Measurements from ENCODE around the gene AAK1.
"Not testable (repeated sequence)": the region's sequence is repeated elsewhere in the genome, so short reads cannot be mapped to it uniquely, and the experiment has no call there.

The AAK1 gene

GRCh38 chr2:69625078-69625795 is 18.3 kb downstream of the AAK1 start:
- DNase-seq (ENCODE audit: low read depth): no peak

GRCh38 chr2:69624611-69625010 is 18.9 kb downstream of the AAK1 start:
- DNase-seq (ENCODE audit: low read depth): no peak

GRCh38 chr2:69624131-69624530 is 19.4 kb downstream of the AAK1 start:
- DNase-seq (ENCODE audit: low read depth): no peak

- no peak for DNase-seq (ENCODE audit: low read depth)
Measured at GRCh38 chr2:69623236-69623635, 20.3 kb downstream of the AAK1 start.

- DNase-seq (ENCODE audit: low read depth): not testable (repeated sequence)
Measured at GRCh38 chr2:69622805-69623204, 20.7 kb downstream of the AAK1 start.

- DNase-seq (ENCODE audit: low read depth): not testable (repeated sequence)
Measured at GRCh38 chr2:69622017-69622540, 21.5 kb downstream of the AAK1 start.

- DNase-seq (ENCODE audit: low read depth): no peak
Measured at GRCh38 chr2:69621440-69621839, 22.1 kb downstream of the AAK1 start.

- DNase-seq (ENCODE audit: low read depth): no peak
Measured at GRCh38 chr2:69620870-69621269, 22.7 kb downstream of the AAK1 start.

GRCh38 chr2:69619725-69620124 is 23.8 kb downstream of the AAK1 start:
- DNase-seq (ENCODE audit: low read depth): no peak

- no peak for DNase-seq (ENCODE audit: low read depth)
Measured at GRCh38 chr2:69618362-69618761, 25.2 kb downstream of the AAK1 start.

- DNase-seq (ENCODE audit: low read depth): no peak
Measured at GRCh38 chr2:69617744-69618143, 25.8 kb downstream of the AAK1 start.

- DNase-seq (ENCODE audit: low read depth): no peak
Measured at GRCh38 chr2:69616755-69617154, 26.8 kb downstream of the AAK1 start.

- no peak for DNase-seq (ENCODE audit: low read depth)
Measured at GRCh38 chr2:69615969-69616368, 27.6 kb downstream of the AAK1 start.

GRCh38 chr2:69615078-69615625 is 28.4 kb downstream of the AAK1 start:
- DNase-seq (ENCODE audit: low read depth): no peak

- no peak for DNase-seq (ENCODE audit: low read depth)
Measured at GRCh38 chr2:69612707-69613106, 30.8 kb downstream of the AAK1 start.

- no peak for DNase-seq (ENCODE audit: low read depth)
Measured at GRCh38 chr2:69612200-69612599, 31.3 kb downstream of the AAK1 start.

- no peak for DNase-seq (ENCODE audit: low read depth)
Measured at GRCh38 chr2:69608109-69608508, 35.4 kb downstream of the AAK1 start.

- not testable (repeated sequence) for DNase-seq (ENCODE audit: low read depth)
Measured at GRCh38 chr2:69606771-69607170, 36.8 kb downstream of the AAK1 start.

- DNase-seq (ENCODE audit: low read depth): no peak
Measured at GRCh38 chr2:69605284-69605683, 38.3 kb downstream of the AAK1 start.

GRCh38 chr2:69604836-69605235 is 38.7 kb downstream of the AAK1 start:
- no peak for DNase-seq (ENCODE audit: low read depth)

- no peak for DNase-seq (ENCODE audit: low read depth)
Measured at GRCh38 chr2:69604026-69604678, 39.4 kb downstream of the AAK1 start.

- DNase-seq (ENCODE audit: low read depth): no peak
Measured at GRCh38 chr2:69603146-69603743, 40.3 kb downstream of the AAK1 start.

- no peak for DNase-seq (ENCODE audit: low read depth)
Measured at GRCh38 chr2:69601179-69601612, 42.3 kb downstream of the AAK1 start.
